Parathyroid adenoma (tissue), 2 donors: Measurements from ENCODE around the gene ACAA1.

Experiments
- H2AFZ ChIP-seq: fragments of 300-600 bp; sonication (generic); one replicate; pipeline ENCODE4 v1.7.0; 2017; ENCODE audit warnings: antibody characterized with exemption, mild to moderate bottlenecking
- H3K27ac ChIP-seq: fragments of 300-600 bp; sonication (generic); one replicate; pipeline ENCODE4 v1.7.0; 2017
- H3K27me3 ChIP-seq: fragments of 300-600 bp; sonication (generic); one replicate; pipeline ENCODE4 v1.7.0; 2017; ENCODE audit warnings: low read length; ENCODE audit not compliant: control insufficient read depth, insufficient read depth
- H3K36me3 ChIP-seq: fragments of 300-600 bp; sonication (generic); one replicate; pipeline ENCODE4 v1.7.0; 2017; ENCODE audit warnings: low read length; ENCODE audit not compliant: control insufficient read depth, insufficient read depth
- H3K4me1 ChIP-seq: fragments of 300-600 bp; sonication (generic); one replicate; pipeline ENCODE4 v1.7.0; 2017; ENCODE audit warnings: control low read depth
- H3K4me2 ChIP-seq: fragments of 300-600 bp; sonication (generic); one replicate; pipeline ENCODE4 v1.7.0; 2017; ENCODE audit warnings: low read length
- H3K4me3 ChIP-seq: fragments of 300-600 bp; sonication (generic); one replicate; pipeline ENCODE4 v1.7.0; 2017; ENCODE audit warnings: low read depth, low read length
- H3K79me2 ChIP-seq: fragments of 300-600 bp; sonication (generic); one replicate; pipeline ENCODE4 v1.7.0; 2017; ENCODE audit warnings: control low read depth
- H3K9ac ChIP-seq: fragments of 300-600 bp; sonication (generic); one replicate; pipeline ENCODE4 v1.7.0; 2017; ENCODE audit warnings: mild to moderate bottlenecking
- H3K9me3 ChIP-seq: fragments of 300-600 bp; sonication (generic); one replicate; pipeline ENCODE4 v1.7.0; 2017; ENCODE audit warnings: low read length; ENCODE audit not compliant: control insufficient read depth
- CTCF ChIP-seq: fragments of 300-600 bp; sonication (generic); IDR thresholded peaks from one replicate; pipeline ENCODE4 v1.7.0; 2017; ENCODE audit warnings: antibody characterized with exemption, mild to moderate bottlenecking
- donor health status: primary hyperparathyroidism.

Gene ACAA1

GRCh38 chr3:38108649-38109579 is 28.0 kb downstream of the ACAA1 start:
- H3K4me3 ChIP-seq: no peak overlapping the region
- no peak for TF ChIP-seq CTCF
- no peaks in the 10 kb centered on the region for H3K27me3 ChIP-seq
- no peaks in the 10 kb centered on the region for H3K9me3 ChIP-seq
- no peak overlapping the region for H3K27ac ChIP-seq
- H3K9ac ChIP-seq: no peak overlapping the region
- no peak overlapping the region for H2AFZ ChIP-seq
- H3K36me3 ChIP-seq: no peaks in the 10 kb centered on the region
- H3K4me2 ChIP-seq: no peak overlapping the region
- H3K79me2 ChIP-seq: no peaks in the 10 kb centered on the region
- no peaks in the 10 kb centered on the region for H3K4me1 ChIP-seq

DNA sequence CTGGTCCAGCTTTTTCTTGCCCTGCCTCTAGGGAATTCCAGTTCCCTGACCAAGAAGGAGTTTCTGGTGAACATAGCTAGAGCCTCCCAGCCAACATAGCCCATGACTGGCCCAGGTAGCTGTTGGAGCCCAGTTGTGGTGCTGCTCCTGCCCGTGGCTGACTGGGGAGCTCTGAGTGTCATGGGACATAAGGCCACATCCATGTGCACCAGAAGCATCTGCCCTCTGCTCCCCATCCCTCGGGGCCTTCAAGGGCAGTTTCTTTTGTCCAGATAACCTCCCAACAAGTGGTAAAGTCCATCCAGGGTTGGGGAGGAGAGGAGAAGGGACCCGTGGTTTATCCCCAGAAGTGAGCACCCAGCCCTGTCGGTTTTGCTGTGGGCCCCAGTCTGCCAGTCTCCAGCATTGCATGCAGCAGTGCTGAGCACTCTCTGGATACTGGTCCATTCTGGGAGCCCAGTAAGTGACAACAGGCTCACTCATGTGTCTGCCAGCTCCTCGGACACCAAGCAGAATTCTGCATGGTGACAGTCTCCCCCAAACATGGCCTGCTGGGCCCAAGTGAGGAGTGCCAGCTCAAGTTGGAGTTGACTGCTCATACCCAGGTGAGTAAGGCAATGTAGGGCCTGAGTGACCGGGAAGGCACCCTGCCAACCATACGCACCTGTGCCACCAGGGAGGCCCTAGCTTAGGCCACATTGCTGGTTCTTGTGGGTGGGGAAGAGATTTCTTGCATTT is 28.8 kb downstream of the ACAA1 start:
- TF ChIP-seq CTCF: no peak
- Histone ChIP-seq H3K27ac (no peak overlapping the region), H3K36me3 (no peaks in the 10 kb centered on the region), H3K79me2 (no peaks in the 10 kb centered on the region), H3K27me3 (no peaks in the 10 kb centered on the region), H3K4me1 (no peaks in the 10 kb centered on the region), H3K9ac (no peak overlapping the region), H3K4me3 (no peak overlapping the region), H3K4me2 (no peak overlapping the region), H2AFZ (no peak overlapping the region), H3K9me3 (no peaks in the 10 kb centered on the region)

DNA sequence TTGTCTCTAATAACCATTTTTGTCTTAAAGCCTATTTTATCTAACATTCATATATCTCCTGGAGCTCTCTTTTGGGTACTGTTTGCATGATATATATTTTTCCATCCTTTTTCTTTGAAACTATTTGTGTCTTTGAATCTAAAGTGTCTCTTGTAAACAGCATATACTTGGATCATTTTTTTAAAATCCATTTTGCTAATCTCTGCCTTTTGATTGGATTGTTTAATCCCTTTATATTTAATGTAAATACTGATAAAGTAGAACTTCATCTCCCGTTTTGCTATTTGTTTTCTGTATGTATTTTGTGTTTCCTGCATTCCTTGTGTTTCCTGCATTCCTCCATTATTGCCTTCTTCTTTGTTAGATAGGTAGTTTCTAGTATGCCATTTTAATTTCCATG is 31.4 kb downstream of the ACAA1 start:
- H3K4me3 ChIP-seq: no peak overlapping the region
- H2AFZ ChIP-seq: no peak overlapping the region
- no peak overlapping the region for H3K27ac ChIP-seq
- no peak for TF ChIP-seq CTCF
- no peak overlapping the region for H3K9ac ChIP-seq
- H3K27me3 ChIP-seq: no peaks in the 10 kb centered on the region
- no peaks in the 10 kb centered on the region for H3K9me3 ChIP-seq
- no peak overlapping the region for H3K4me2 ChIP-seq
- no peaks in the 10 kb centered on the region for H3K79me2 ChIP-seq
- H3K4me1 ChIP-seq: no peaks in the 10 kb centered on the region
- H3K36me3 ChIP-seq: no peaks in the 10 kb centered on the region

DNA sequence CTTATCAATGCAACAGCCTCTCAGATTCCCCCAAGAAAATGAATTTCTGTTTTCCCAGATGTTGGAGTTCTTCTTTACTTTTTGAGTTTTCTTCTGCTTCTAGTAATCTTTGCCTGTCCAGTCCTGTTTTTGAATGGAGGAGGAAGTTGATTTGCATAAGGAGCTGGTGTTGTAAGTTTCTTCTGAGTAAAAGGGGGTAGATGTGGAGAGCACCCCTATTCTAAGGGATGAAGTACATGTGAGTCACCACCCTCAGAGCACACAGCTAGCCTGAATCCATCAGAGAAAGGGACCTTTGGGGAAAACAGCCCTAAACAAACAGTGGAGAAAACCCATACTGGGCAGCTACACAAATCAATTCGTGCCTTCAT is 34.5 kb downstream of the ACAA1 start:
- no peak overlapping the region for H3K27ac ChIP-seq
- TF ChIP-seq CTCF: no peak
- no peak overlapping the region for H3K9ac ChIP-seq
- H3K4me1 ChIP-seq: no peaks in the 10 kb centered on the region
- H3K79me2 ChIP-seq: no peaks in the 10 kb centered on the region
- H3K36me3 ChIP-seq: no peaks in the 10 kb centered on the region
- H2AFZ ChIP-seq: no peak overlapping the region
- H3K27me3 ChIP-seq: no peaks in the 10 kb centered on the region
- no peak overlapping the region for H3K4me3 ChIP-seq
- no peaks in the 10 kb centered on the region for H3K9me3 ChIP-seq
- no peak overlapping the region for H3K4me2 ChIP-seq
